ENCODE measurements around the gene CORO1C.

CORO1C gene

DNA sequence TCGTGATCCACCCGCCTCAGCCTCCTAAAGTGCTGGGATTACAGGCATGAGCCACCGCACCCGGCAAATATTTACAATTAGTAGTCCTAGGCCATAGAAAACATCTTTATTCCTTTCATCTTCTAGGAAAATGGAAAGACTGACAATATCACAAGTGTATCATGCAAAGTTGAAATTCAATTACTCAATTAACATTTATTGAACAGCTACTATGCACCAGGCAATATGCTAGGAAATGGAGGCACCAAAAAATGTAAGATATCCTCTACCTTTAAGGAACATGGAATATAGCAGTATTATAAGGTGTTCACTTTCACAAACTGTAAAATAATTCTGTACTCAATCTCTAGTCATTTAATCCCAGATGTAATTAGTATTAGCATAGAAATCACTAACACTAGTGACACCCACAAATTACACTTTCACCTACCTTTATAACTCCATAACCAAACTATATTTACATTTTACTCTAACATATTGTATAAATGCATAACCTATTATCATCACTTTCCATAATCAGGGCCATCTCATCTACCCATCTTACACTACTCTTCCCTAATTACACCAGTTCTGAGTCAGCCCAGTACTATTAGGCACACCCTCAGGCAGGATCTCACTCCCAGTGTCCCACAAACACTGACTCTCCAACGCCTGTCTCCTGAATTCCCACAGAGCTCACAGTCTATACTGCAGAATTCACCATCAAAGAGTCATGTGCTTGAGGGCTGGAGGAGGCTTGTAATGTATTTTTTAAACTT lies 10.4 kb downstream of the CORO1C start:
- H3K27me3 ChIP-seq (ENCODE audit: control insufficient read depth, insufficient read depth, low read length): no peaks in the 10 kb centered on the region
- no peaks in the 10 kb centered on the region for H3K9me3 ChIP-seq (ENCODE audit: control insufficient read depth, low read length)
- H3K4me1 ChIP-seq (ENCODE audit: control insufficient read depth, insufficient read depth, low read length): peaks cover 23% of the 10 kb centered on the region
- no peaks in the 10 kb centered on the region for H3K36me3 ChIP-seq (ENCODE audit: control insufficient read depth, insufficient read depth, low read length)
- no peak overlapping the region for H3K4me3 ChIP-seq (ENCODE audit: low read length)
- H3K9ac ChIP-seq (ENCODE audit: low read length): no peak overlapping the region

DNA sequence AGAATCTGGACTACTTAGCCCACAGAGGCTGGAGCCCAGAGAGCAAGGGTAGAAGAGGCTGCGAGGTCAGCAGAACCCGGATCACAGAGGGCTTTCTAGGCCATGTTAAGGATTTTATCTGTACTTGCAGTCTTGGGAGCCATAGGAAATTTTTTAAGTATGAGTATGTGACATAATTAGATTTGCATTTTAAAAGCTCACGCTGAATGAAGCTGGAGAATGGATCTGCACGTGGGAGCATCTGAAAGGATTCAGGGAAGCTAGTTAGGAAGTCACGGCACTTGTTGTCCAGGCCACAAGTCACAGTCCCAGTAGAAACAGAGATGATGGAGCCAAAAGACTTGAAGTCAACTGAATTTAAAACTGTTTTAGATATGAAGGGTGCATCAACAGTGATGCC lies 14.1 kb downstream of the CORO1C start:
- H3K27me3 ChIP-seq (ENCODE audit: control insufficient read depth, insufficient read depth, low read length): no peaks in the 10 kb centered on the region
- no peaks in the 10 kb centered on the region for H3K9me3 ChIP-seq (ENCODE audit: control insufficient read depth, low read length)
- no peak overlapping the region for H3K4me3 ChIP-seq (ENCODE audit: low read length)
- H3K4me1 ChIP-seq (ENCODE audit: control insufficient read depth, insufficient read depth, low read length): peaks cover 14% of the 10 kb centered on the region
- H3K9ac ChIP-seq (ENCODE audit: low read length): no peak overlapping the region
- H3K36me3 ChIP-seq (ENCODE audit: control insufficient read depth, insufficient read depth, low read length): no peaks in the 10 kb centered on the region

DNA sequence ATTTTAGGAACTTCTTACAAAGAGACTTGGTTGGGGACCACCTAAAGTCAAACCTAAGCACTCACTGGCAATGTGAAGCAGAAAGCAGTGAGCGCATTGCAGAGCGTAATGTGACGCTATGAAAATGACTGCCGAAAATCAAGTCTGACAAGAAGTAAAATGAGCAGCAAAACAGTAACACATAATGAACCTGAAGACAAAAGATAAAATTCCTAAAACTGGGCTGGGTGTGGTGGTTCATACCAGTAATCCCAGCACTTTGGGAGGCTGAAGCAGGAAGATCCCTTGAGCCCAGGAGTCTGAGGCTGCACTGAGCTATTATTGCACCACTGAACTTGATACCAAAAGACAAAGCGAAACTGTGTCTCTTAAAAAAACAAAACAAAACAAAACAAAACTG lies 16.5 kb downstream of the CORO1C start:
- Histone ChIP-seq H3K27me3 (ENCODE audit: control insufficient read depth, insufficient read depth, low read length) (no peaks in the 10 kb centered on the region), H3K4me3 (ENCODE audit: low read length) (no peak overlapping the region), H3K9me3 (ENCODE audit: control insufficient read depth, low read length) (no peaks in the 10 kb centered on the region), H3K36me3 (ENCODE audit: control insufficient read depth, insufficient read depth, low read length) (no peaks in the 10 kb centered on the region), H3K9ac (ENCODE audit: low read length) (no peak overlapping the region), H3K4me1 (ENCODE audit: control insufficient read depth, insufficient read depth, low read length) (peaks cover 11% of the 10 kb centered on the region)

DNA sequence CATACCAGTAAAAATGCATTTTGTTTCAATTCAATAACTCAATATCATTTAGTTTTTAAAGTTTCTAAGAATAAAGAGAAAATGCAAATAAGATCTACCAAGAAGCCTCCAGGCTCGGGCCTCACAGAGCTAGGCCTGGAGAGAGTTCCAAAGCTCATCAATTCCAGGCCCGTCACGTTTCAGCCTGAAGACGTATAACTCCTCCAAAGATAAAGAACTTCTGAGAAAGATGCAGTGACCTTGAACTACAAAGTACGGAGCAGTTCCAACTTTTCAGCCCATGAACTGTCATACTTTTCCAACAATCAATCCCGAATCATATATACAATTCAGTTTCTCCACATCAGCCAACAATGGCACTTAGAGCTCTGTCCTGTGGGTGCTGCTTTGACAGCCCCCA lies 17.8 kb downstream of the CORO1C start:
- Histone ChIP-seq H3K4me1 (ENCODE audit: control insufficient read depth, insufficient read depth, low read length) (peaks cover 11% of the 10 kb centered on the region), H3K27me3 (ENCODE audit: control insufficient read depth, insufficient read depth, low read length) (no peaks in the 10 kb centered on the region), H3K9ac (ENCODE audit: low read length) (no peak overlapping the region), H3K36me3 (ENCODE audit: control insufficient read depth, insufficient read depth, low read length) (no peaks in the 10 kb centered on the region), H3K4me3 (ENCODE audit: low read length) (no peak overlapping the region), H3K9me3 (ENCODE audit: control insufficient read depth, low read length) (no peaks in the 10 kb centered on the region)

DNA sequence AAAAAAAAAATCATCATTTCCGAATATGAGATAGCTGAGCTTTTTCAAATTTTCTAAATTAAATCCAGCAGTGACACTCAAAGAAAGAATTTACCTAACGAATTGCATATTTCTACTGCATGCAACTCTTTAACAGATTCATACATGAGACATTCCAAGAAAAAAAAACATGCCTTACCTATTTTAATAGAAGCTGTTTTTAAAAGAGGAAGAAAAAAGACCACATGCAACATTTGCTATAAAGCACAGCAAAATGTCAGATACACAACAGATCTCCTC lies 18.5 kb downstream of the CORO1C start:
- Histone ChIP-seq H3K36me3 (ENCODE audit: control insufficient read depth, insufficient read depth, low read length) (no peaks in the 10 kb centered on the region), H3K4me3 (ENCODE audit: low read length) (no peak overlapping the region), H3K9ac (ENCODE audit: low read length) (no peak overlapping the region), H3K4me1 (ENCODE audit: control insufficient read depth, insufficient read depth, low read length) (peaks cover 11% of the 10 kb centered on the region), H3K9me3 (ENCODE audit: control insufficient read depth, low read length) (no peaks in the 10 kb centered on the region), H3K27me3 (ENCODE audit: control insufficient read depth, insufficient read depth, low read length) (no peaks in the 10 kb centered on the region)

DNA sequence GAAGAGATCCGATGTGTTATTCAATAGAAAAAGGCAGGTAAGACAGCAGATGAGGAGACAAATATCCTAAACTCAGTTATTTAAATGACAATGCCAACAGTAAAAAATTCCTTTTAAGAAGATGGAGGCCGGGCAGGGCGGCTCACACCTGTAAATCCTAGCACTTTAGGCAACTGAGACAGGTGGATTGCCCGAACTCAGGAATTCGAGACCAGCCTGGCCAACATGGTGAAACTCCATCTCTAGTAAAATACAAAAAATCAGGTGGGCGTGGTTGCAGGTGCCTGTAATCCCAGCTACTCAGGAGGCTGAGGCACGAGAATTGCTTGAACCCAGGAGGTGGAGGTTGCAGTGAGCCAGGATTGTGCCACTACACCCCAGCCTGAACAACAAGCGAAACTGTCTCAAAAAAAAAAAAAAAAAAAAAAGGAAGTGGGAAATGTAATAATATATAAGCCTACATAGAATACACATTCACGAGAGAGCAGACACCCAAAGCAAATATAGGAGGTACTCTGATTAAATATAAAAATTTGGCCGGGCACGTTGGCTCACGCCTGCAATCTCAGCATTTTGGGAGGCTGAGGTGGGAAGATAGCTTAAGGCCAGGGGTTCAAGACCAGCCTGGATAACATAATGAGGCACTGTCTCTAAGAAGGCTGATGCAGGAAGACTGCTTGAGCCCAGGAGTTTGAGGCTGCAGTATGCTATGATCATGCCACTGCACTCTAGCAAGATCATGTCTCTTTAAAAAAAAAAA lies 19.0 kb downstream of the CORO1C start:
- Histone ChIP-seq H3K9ac (ENCODE audit: low read length) (no peak overlapping the region), H3K4me1 (ENCODE audit: control insufficient read depth, insufficient read depth, low read length) (peaks cover 11% of the 10 kb centered on the region), H3K4me3 (ENCODE audit: low read length) (no peak overlapping the region), H3K9me3 (ENCODE audit: control insufficient read depth, low read length) (no peaks in the 10 kb centered on the region), H3K36me3 (ENCODE audit: control insufficient read depth, insufficient read depth, low read length) (no peaks in the 10 kb centered on the region), H3K27me3 (ENCODE audit: control insufficient read depth, insufficient read depth, low read length) (no peaks in the 10 kb centered on the region)

DNA sequence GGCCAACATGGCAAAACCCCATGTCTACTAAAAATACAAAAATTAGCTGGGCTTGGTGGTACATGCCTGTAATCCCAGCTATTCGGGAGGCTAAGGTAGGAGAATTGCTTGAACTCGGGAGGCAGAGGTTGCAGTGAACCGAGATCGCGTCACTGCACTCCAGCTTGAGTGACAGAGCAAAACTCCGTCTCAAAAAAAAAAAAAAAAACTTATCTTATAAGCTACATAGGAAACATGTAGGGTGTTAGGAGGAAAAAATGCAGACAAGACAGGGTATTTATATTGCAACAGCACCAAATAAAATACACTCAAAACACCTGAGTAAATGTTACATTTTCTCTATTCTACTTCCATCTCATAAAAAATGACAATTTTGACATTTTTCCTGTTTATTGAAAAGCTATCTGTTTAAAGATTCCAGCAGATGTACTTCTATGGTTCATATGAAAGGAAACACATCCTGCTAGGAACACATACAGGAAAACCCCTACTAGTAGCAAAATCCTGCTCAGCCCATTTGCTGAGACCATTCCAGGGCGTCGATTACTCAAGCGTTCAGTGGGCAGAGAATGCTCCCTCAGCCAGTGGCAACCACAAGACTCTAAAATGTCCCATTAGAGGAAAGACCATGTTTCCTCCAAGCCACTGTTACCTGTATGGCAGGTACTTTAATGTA lies 19.7 kb downstream of the CORO1C start:
- Histone ChIP-seq H3K4me1 (ENCODE audit: control insufficient read depth, insufficient read depth, low read length) (peaks cover 11% of the 10 kb centered on the region), H3K27me3 (ENCODE audit: control insufficient read depth, insufficient read depth, low read length) (no peaks in the 10 kb centered on the region), H3K9ac (ENCODE audit: low read length) (no peak overlapping the region), H3K4me3 (ENCODE audit: low read length) (no peak overlapping the region), H3K36me3 (ENCODE audit: control insufficient read depth, insufficient read depth, low read length) (no peaks in the 10 kb centered on the region), H3K9me3 (ENCODE audit: control insufficient read depth, low read length) (no peaks in the 10 kb centered on the region)

DNA sequence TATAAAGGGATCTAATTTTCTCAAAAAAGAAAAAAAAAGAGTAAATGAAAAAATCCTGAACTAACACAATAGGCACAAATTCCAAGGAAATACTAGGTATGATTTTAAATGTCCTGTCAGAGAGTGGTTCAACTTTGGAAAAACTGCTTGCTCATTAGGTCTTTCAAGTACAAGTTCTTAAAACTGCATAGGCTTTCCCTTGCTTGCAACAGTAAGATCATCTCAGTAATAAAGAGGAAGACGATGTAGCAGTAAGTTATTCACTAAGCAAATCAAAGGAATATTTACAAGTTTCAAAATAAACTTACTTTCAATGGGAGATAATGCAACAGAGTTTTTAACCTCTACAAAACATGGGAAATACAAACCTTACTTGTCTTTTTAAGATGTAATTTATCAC lies 21.6 kb downstream of the CORO1C start:
- H3K36me3 ChIP-seq (ENCODE audit: control insufficient read depth, insufficient read depth, low read length): no peaks in the 10 kb centered on the region
- no peak overlapping the region for H3K9ac ChIP-seq (ENCODE audit: low read length)
- H3K9me3 ChIP-seq (ENCODE audit: control insufficient read depth, low read length): no peaks in the 10 kb centered on the region
- no peaks in the 10 kb centered on the region for H3K27me3 ChIP-seq (ENCODE audit: control insufficient read depth, insufficient read depth, low read length)
- H3K4me1 ChIP-seq (ENCODE audit: control insufficient read depth, insufficient read depth, low read length): peaks cover 11% of the 10 kb centered on the region
- no peak overlapping the region for H3K4me3 ChIP-seq (ENCODE audit: low read length)

DNA sequence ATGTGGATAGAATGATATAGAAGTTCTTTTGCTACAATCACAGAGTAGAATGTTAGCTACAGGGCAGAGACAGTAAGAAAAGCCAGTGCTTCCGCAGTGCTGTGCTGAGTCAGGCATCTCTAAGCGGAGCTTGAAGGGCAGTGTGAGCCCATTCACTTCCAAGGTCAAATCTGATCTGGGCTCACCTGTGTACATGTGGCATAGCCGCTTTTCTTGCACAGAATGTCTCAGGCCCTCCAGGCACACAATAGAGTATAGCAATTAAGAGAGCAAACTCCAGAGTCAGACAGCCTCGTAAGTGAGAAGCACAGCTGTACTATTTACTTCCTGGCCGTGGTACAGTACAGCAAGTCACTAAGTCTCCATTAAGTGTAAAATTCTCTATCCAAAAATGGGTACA lies 26.8 kb downstream of the CORO1C start:
- H3K9me3 ChIP-seq (ENCODE audit: control insufficient read depth, low read length): no peaks in the 10 kb centered on the region
- H3K36me3 ChIP-seq (ENCODE audit: control insufficient read depth, insufficient read depth, low read length): no peaks in the 10 kb centered on the region
- no peaks in the 10 kb centered on the region for H3K27me3 ChIP-seq (ENCODE audit: control insufficient read depth, insufficient read depth, low read length)
- H3K9ac ChIP-seq (ENCODE audit: low read length): no peak overlapping the region
- peaks cover 22% of the 10 kb centered on the region for H3K4me1 ChIP-seq (ENCODE audit: control insufficient read depth, insufficient read depth, low read length)
- H3K4me3 ChIP-seq (ENCODE audit: low read length): no peak overlapping the region

DNA sequence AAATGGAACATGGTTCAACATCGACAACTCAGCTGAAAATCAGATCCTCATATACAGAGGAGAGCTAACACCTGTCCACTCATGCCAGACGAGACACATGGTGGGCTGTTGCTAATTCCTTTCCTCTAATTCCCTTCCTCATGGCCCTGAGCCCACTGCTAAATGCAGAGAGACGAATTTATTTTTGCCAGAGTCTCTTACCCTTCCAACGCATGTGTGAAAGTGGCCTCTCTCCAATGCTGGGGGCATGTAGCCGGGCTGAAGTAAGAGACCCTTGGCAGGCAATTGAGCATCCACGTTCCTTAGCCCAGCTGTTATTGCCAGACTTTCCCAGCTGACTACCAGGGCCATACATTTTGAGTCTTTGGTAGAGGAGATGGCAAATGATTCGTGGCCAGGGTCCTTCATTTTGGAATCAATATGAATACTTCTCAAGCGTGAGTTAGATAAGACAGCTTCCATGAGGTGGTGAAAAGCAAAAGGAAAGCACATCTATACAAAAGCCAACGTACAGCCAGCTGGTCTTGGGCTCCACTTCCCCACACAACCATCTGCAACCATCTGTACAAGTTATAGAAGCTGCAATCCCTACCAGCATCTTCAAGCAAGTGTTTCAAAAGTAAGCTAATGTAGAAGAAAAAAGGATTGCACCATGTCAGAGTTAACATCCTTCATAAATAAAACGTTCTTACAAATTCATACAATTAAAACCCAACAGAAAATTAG lies 28.6 kb downstream of the CORO1C start:
- peak overlapping the region; percentile 26 for H3K9ac ChIP-seq (ENCODE audit: low read length)
- H3K4me3 ChIP-seq (ENCODE audit: low read length): no peak overlapping the region
- no peaks in the 10 kb centered on the region for H3K36me3 ChIP-seq (ENCODE audit: control insufficient read depth, insufficient read depth, low read length)
- peaks cover 22% of the 10 kb centered on the region for H3K4me1 ChIP-seq (ENCODE audit: control insufficient read depth, insufficient read depth, low read length)
- no peaks in the 10 kb centered on the region for H3K9me3 ChIP-seq (ENCODE audit: control insufficient read depth, low read length)
- H3K27me3 ChIP-seq (ENCODE audit: control insufficient read depth, insufficient read depth, low read length): no peaks in the 10 kb centered on the region

DNA sequence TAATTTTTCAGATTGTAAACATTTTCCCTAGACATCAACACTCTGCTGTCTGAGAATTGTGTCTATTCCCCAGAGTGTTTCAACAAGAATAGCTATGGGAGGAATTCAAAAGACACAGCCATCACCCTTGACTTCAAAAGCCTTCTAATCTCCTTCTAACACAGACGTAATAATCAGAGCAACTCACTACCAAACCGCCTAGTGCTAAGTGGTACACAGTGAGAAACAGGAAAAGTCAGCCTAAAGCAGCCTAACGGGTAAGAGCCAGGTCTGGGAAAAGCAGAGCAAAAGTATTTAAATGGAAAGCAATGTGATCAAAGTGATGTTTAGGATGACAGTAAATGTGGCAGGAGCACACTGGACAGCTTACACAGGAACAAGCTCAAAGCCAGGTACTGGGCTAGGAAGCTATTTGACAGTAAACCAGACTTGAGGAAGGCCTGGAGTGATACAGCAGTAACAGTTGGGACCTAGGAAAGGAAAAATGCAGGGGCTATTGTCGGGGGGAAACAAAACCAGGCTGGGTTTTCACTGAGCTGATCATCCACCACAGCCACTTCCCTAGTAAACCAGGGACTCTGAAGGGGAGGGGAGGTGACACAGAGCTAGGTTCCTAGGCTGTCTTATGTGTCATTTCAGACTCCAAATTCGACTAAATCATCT lies 29.4 kb downstream of the CORO1C start:
- H3K4me3 ChIP-seq (ENCODE audit: low read length): no peak overlapping the region
- H3K4me1 ChIP-seq (ENCODE audit: control insufficient read depth, insufficient read depth, low read length): peaks cover 26% of the 10 kb centered on the region
- H3K36me3 ChIP-seq (ENCODE audit: control insufficient read depth, insufficient read depth, low read length): no peaks in the 10 kb centered on the region
- H3K27me3 ChIP-seq (ENCODE audit: control insufficient read depth, insufficient read depth, low read length): no peaks in the 10 kb centered on the region
- no peaks in the 10 kb centered on the region for H3K9me3 ChIP-seq (ENCODE audit: control insufficient read depth, low read length)
- peak overlapping the region; percentile 26 for H3K9ac ChIP-seq (ENCODE audit: low read length)

Measured in mucosa of stomach (tissue), 1 donor.